ENCODE results near the gene NCAPD3. TPM values are rescaled to one million over a fixed set of nuclear protein-coding genes. Genes with fewer than 3 reads are reported as not detected.

NCAPD3 gene
- total RNA-seq, 1 experiment from 2014 or later: 63.0 TPM

DNA sequence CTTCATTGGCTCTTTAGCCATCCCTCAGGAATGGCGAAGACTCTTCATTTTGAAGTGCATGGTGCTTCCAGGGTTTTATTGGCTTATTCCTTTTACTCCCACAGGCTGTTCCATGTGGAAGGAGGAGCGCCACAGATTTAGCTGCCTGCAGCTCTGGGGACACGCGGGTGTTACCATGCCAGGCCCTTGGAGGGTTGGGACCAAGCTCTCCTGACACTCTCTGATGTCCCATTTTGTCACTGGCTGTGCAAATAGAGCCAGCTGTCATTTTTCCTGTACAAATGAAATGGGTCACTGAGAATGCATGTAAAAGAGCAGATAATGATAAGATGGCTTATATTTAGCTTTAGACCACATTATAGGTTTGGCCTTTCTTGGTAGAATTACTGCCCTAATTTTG, 20.1 kb upstream of the NCAPD3 start:
- CTCF ChIA-PET: interaction anchor here (0.6 to 2.5 kb wide), 5 partner anchors 9 to 106 kb away, joined by 3 to 13 read pairs (median 6); partner anchors contain the start of genes ACAD8, NCAPD3, THYN1 and VPS26B

DNA sequence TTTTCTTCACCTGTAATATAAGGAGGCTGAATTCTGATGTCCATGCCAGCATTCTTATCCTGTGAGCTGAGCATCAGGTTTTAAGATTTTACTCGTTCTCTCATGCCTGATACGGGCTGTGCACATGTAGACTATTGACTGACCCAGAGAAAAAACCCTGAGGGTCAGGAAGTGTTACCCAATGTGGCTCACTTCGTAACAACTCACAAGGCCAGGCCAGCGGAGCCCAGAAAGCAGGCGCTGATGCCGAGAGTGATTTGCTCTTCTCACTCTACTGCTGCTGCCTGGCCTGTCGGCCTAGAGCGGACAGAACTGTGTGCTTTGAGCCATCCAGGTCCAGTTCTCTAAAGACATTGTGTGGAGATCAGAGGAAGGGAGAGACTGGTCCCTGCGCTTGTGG, 18.6 kb upstream of the NCAPD3 start:
- DNase-seq (ENCODE audit: low spot score): no peak
- ChIA-PET POLR2A (no interaction called here), CTCF (no interaction called here)
- peaks cover 8% of the 10 kb centered on the region for H3K4me1 Mint-ChIP-seq
- peaks cover 33% of the 10 kb centered on the region for H3K36me3 Mint-ChIP-seq
- H3K27ac Mint-ChIP-seq: no peak overlapping the region
- no peak for ATAC-seq
- H3K27me3 Mint-ChIP-seq (ENCODE audit: low read depth): no peaks in the 10 kb centered on the region
- H3K9me3 Mint-ChIP-seq: no peaks in the 10 kb centered on the region
- TF ChIP-seq, protein P1, sequence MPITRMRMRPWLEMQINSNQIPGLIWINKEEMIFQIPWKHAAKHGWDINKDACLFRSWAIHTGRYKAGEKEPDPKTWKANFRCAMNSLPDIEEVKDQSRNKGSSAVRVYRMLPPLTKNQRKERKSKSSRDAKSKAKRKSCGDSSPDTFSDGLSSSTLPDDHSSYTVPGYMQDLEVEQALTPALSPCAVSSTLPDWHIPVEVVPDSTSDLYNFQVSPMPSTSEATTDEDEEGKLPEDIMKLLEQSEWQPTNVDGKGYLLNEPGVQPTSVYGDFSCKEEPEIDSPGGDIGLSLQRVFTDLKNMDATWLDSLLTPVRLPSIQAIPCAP (CRISPR knock-in tag; IDR thresholded peaks at IDR 0.05): no peak
- TF ChIP-seq MYBL2 (CRISPR knock-in tag; IDR thresholded peaks at IDR 0.05) (no peak), NFATC4 (CRISPR knock-in tag; IDR thresholded peaks at IDR 0.05) (no peak), ETV6 (CRISPR knock-in tag; IDR thresholded peaks at IDR 0.05) (no peak), ZNF121 (CRISPR knock-in tag; IDR thresholded peaks at IDR 0.05) (no peak), SP1 (CRISPR knock-in tag; conservative IDR thresholded peaks at IDR 0.05) (no peak)
- TF ChIP-seq, protein P2, sequence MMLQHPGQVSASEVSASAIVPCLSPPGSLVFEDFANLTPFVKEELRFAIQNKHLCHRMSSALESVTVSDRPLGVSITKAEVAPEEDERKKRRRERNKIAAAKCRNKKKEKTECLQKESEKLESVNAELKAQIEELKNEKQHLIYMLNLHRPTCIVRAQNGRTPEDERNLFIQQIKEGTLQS (CRISPR knock-in tag; conservative IDR thresholded peaks at IDR 0.05): no peak
- TF ChIP-seq, protein P3, sequence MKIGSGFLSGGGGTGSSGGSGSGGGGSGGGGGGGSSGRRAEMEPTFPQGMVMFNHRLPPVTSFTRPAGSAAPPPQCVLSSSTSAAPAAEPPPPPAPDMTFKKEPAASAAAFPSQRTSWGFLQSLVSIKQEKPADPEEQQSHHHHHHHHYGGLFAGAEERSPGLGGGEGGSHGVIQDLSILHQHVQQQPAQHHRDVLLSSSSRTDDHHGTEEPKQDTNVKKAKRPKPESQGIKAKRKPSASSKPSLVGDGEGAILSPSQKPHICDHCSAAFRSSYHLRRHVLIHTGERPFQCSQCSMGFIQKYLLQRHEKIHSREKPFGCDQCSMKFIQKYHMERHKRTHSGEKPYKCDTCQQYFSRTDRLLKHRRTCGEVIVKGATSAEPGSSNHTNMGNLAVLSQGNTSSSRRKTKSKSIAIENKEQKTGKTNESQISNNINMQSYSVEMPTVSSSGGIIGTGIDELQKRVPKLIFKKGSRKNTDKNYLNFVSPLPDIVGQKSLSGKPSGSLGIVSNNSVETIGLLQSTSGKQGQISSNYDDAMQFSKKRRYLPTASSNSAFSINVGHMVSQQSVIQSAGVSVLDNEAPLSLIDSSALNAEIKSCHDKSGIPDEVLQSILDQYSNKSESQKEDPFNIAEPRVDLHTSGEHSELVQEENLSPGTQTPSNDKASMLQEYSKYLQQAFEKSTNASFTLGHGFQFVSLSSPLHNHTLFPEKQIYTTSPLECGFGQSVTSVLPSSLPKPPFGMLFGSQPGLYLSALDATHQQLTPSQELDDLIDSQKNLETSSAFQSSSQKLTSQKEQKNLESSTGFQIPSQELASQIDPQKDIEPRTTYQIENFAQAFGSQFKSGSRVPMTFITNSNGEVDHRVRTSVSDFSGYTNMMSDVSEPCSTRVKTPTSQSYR (CRISPR knock-in tag; IDR thresholded peaks at IDR 0.05): no peak
- TF ChIP-seq, protein P4, sequence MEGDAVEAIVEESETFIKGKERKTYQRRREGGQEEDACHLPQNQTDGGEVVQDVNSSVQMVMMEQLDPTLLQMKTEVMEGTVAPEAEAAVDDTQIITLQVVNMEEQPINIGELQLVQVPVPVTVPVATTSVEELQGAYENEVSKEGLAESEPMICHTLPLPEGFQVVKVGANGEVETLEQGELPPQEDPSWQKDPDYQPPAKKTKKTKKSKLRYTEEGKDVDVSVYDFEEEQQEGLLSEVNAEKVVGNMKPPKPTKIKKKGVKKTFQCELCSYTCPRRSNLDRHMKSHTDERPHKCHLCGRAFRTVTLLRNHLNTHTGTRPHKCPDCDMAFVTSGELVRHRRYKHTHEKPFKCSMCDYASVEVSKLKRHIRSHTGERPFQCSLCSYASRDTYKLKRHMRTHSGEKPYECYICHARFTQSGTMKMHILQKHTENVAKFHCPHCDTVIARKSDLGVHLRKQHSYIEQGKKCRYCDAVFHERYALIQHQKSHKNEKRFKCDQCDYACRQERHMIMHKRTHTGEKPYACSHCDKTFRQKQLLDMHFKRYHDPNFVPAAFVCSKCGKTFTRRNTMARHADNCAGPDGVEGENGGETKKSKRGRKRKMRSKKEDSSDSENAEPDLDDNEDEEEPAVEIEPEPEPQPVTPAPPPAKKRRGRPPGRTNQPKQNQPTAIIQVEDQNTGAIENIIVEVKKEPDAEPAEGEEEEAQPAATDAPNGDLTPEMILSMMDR (IDR thresholded peaks at IDR 0.05): no peak
- TF ChIP-seq, protein P5, sequence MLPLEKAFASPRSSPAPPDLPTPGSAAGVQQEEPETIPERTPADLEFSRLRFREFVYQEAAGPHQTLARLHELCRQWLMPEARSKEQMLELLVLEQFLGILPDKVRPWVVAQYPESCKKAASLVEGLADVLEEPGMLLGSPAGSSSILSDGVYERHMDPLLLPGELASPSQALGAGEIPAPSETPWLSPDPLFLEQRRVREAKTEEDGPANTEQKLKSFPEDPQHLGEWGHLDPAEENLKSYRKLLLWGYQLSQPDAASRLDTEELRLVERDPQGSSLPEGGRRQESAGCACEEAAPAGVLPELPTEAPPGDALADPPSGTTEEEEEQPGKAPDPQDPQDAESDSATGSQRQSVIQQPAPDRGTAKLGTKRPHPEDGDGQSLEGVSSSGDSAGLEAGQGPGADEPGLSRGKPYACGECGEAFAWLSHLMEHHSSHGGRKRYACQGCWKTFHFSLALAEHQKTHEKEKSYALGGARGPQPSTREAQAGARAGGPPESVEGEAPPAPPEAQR (CRISPR knock-in tag; IDR thresholded peaks at IDR 0.05): no peak
- H3K4me3 Mint-ChIP-seq: no peak overlapping the region

More for the DNA sequence above, 20.1 kb upstream of the NCAPD3 start:
- H3K9me3 Mint-ChIP-seq: no peaks in the 10 kb centered on the region
- peaks cover 8% of the 10 kb centered on the region for H3K4me1 Mint-ChIP-seq
- DNase-seq (ENCODE audit: low spot score) (no peak), ATAC-seq (no peak)
- peaks cover 43% of the 10 kb centered on the region for H3K36me3 Mint-ChIP-seq
- TF ChIP-seq, protein P6, sequence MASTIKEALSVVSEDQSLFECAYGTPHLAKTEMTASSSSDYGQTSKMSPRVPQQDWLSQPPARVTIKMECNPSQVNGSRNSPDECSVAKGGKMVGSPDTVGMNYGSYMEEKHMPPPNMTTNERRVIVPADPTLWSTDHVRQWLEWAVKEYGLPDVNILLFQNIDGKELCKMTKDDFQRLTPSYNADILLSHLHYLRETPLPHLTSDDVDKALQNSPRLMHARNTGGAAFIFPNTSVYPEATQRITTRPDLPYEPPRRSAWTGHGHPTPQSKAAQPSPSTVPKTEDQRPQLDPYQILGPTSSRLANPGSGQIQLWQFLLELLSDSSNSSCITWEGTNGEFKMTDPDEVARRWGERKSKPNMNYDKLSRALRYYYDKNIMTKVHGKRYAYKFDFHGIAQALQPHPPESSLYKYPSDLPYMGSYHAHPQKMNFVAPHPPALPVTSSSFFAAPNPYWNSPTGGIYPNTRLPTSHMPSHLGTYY (CRISPR knock-in tag; IDR thresholded peaks at IDR 0.05): no peak
- TF ChIP-seq OVOL2 (CRISPR knock-in tag; IDR thresholded peaks at IDR 0.05; ENCODE audit: borderline replicate concordance) (no peak), FOXJ3 (CRISPR knock-in tag; IDR thresholded peaks at IDR 0.05; ENCODE audit: borderline replicate concordance) (no peak)
- no peak overlapping the region for H3K4me3 Mint-ChIP-seq
- no peak overlapping the region for H3K27ac Mint-ChIP-seq
- H3K27me3 Mint-ChIP-seq (ENCODE audit: low read depth): no peaks in the 10 kb centered on the region
- POLR2A ChIA-PET: no interaction called here

DNA sequence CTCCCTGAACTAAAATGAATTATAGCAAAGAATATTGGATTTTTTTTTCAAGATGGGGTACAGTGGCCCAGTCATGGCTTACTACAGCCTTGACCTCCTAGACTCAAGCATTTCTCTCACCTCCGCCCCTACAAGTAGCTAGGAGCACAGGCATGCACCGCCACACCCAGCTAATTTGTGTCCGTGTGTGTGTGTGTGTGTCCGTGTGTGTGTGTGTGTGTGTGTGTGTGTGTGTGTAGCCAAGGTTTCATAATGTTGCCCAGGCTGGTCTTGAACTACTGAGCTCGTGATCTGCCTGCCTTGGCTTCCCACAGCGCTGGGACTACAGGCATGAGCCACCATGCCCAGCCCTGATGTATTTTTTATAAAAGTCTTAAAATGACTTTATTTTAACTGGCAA, 16.8 kb upstream of the NCAPD3 start:
- ChIA-PET CTCF (interaction anchor here (0.6 to 1.9 kb wide), 3 partner anchors 21 to 210 kb away, joined by 3 to 4 read pairs (median 3); no protein-coding TSS in a partner anchor), POLR2A (no interaction called here)
- Mint-ChIP-seq H3K36me3 (peaks cover 34% of the 10 kb centered on the region), H3K27ac (no peak overlapping the region), H3K27me3 (ENCODE audit: low read depth) (no peaks in the 10 kb centered on the region), H3K9me3 (no peaks in the 10 kb centered on the region), H3K4me3 (no peak overlapping the region), H3K4me1 (peaks cover 8% of the 10 kb centered on the region)
- ATAC-seq: no peak
- no peak for DNase-seq (ENCODE audit: low spot score)
- TF ChIP-seq, protein P7, sequence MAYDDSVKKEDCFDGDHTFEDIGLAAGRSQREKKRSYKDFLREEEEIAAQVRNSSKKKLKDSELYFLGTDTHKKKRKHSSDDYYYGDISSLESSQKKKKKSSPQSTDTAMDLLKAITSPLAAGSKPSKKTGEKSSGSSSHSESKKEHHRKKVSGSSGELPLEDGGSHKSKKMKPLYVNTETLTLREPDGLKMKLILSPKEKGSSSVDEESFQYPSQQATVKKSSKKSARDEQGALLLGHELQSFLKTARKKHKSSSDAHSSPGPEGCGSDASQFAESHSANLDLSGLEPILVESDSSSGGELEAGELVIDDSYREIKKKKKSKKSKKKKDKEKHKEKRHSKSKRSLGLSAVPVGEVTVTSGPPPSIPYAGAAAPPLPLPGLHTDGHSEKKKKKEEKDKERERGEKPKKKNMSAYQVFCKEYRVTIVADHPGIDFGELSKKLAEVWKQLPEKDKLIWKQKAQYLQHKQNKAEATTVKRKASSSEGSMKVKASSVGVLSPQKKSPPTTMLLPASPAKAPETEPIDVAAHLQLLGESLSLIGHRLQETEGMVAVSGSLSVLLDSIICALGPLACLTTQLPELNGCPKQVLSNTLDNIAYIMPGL (CRISPR knock-in tag; IDR thresholded peaks at IDR 0.05): no peak
- no peak for TF ChIP-seq FOXK1 (CRISPR knock-in tag; IDR thresholded peaks at IDR 0.05)
- TF ChIP-seq, protein P4 (IDR thresholded peaks at IDR 0.05): no peak
- no peak for TF ChIP-seq ZNF416 (CRISPR knock-in tag; IDR thresholded peaks at IDR 0.05)
- TF ChIP-seq ZNF232 (CRISPR knock-in tag; IDR thresholded peaks at IDR 0.05): no peak
- TF ChIP-seq HMGA2 (CRISPR knock-in tag; IDR thresholded peaks at IDR 0.05): no peak
- TF ChIP-seq ZNF138 (CRISPR knock-in tag; conservative IDR thresholded peaks at IDR 0.05): no peak
